22Rv1 (cell line): ENCODE measurements around the gene MAP7.

Source experiments
- CTCF ChIP-seq: fragments of 450-650 bp; IDR thresholded peaks from 2 replicates; pipeline ENCODE4 v1.5.1; 2017; ENCODE audit warnings: mild to moderate bottlenecking
- ZFX ChIP-seq: fragments of 450-650 bp; IDR thresholded peaks from 2 replicates; pipeline ENCODE4 v1.6.1; 2017; ENCODE audit warnings: antibody characterized with exemption, borderline replicate concordance

GRCh38 chr6:136486357-136486756 lies 63.9 kb downstream of the MAP7 start:
- TF ChIP-seq CTCF (no peak), ZFX (no peak)
